ENCODE results near the gene SHPK.

GRCh38 chr17:3635474-3636153 is 436 bp downstream of the SHPK start:
- TF ChIP-seq EZH2 (IDR thresholded peaks at IDR 0.05; ENCODE audit: insufficient read depth, low read length) (no peak), CTCF (IDR thresholded peaks at IDR 0.05; ENCODE audit: insufficient read depth, low read depth, low read length) (no peak)

Data from astrocyte (in vitro differentiated cells and primary cell).